Stimulated activated CD4-positive, alpha-beta T cell treated with anti-CD3 and anti-CD28 coated beads, Interleukin-1b, Interleukin-23, amount 100 ng/mL, for 1 hour (primary cell): ENCODE data around the gene ARHGAP5.

Experiments
- DNase-seq, 2 donors: peaks; one replicate each; pipeline ENCODE4 v3.0.0-alpha.2; 2020; ENCODE audit warnings: low read depth in 2 of 2

ARHGAP5 gene

GRCh38 chr14:32077081-32078022, at the start of gene ARHGAP5:
Gene ARHGAP5 (plus strand): TSS chr14:32077304. CDS start chr14:32090670, 13,366 bp downstream.
- DNase-seq = no peak

- no peak for DNase-seq
These were observed 48.5 kb upstream of the ARHGAP5 start for GRCh38 chr14:32028599-32028998.

- no peak for DNase-seq
These were observed 43.6 kb upstream of the ARHGAP5 start for GRCh38 chr14:32033543-32033942.

DNA sequence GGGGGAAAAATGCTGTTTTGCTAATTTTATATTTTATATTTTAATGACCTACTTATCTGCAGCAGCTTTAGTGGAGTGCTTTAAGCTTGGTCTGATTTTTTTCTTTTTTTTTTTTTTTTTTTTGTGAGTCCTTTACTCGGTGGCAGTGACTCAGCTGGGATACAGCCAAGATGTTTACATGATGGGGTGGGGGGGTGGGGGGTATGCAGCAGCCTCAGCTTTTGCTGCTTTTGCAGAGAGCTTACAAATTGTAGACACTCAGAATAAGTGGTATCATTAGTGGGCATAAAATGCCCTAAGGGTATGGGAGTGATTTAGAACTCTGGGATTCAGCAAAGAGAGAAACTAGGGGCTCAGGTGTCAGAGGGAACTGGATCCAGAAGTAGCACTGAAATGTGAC, 38.2 kb upstream of the ARHGAP5 start:
- DNase-seq = no peak

DNA sequence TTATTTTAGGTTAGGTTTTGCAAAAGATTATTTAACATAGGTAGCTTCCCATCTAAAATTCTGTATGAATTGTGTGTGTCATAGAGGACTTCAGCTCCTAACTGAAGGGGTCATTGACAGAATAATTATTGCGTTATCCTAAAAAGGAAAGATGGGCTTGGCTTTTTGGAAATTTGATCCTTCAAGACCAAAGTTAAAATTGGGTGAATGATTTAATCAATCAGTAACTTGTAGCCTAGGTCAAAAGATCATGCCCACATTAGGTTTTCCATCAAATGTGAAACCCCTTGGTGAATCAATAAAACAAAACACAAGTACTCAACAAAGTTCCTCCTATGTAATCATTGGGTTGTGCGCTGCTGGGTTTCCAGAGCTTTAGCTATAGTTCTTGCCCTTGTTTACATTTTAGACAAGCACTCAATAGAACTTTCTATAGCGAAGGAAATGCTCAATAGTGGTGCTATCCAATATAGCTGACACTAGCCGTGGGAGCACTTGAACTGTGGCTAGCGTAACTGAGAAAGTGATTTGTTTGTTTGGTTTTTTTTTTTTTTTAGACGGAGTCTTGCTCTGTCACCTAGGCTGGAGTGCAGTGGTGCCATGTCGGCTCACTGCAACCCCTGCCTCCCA, 37.6 kb upstream of the ARHGAP5 start:
- DNase-seq = no peak

DNA sequence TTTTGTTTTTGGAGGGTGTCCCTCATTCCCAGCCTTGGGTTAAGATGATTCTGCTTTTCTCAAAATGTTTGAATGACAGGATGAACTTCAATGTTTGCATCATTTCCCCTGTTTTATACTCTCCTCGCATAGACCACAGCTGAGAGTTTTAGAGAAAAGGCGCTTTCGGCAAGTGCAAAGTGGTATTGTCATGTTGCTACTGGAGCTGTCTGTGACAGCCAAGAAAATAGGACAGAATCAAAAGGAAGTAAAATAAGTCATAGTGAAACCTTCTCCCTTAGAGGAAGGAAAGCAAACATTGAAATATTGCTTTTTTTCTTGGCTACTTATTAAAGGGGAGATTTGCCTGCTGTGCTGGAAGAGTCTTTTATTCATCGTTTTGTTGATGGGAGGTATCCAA, 33.5 kb upstream of the ARHGAP5 start:
- DNase-seq = no peak

DNA sequence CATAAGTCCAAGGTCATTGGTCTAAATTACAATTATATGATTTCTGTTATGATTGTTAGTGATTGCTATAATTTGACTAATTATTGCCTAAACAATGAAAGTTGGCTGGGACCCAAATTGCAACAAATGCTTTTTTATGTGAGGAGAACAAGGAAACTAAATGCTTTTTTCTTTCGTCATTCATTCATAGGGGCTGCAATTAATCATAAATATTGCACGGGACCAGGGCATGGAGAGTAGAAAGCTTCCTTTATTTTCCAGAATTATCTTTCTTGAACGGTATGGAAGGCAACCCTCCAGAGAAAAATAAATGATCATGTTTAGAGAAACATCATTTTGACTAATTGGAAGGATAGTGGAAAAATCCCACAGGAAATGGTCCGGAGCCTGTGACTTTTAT, 32.6 kb upstream of the ARHGAP5 start:
- no peak for DNase-seq

- DNase-seq = no peak
These were observed 29.3 kb upstream of the ARHGAP5 start for GRCh38 chr14:32047791-32048190.

GRCh38 chr14:32049361-32050088, 27.6 kb upstream of the ARHGAP5 start:
- DNase-seq = no peak

DNA sequence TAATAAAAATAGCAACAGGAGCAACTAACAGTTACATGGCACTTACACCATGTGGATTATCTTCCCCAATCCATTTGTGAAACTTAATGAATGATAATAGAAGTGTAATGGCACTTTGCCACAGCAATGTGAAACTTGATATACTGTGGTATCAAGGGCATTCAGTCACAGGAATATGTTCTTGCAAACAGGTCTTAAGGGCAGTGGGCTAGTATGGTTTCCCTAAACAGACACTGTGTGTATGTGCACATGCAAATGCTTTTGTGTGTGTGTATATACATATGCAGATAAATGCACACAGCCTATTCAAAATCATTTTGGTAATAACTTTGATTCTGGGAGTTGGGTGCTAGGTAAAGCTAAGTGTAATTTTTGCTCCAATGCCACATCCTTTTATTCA, 26.2 kb upstream of the ARHGAP5 start:
- no peak for DNase-seq

GRCh38 chr14:32054536-32054935, 22.6 kb upstream of the ARHGAP5 start:
- no peak for DNase-seq

- no peak for DNase-seq
These were observed 21.9 kb upstream of the ARHGAP5 start for GRCh38 chr14:32055175-32055574.

DNA sequence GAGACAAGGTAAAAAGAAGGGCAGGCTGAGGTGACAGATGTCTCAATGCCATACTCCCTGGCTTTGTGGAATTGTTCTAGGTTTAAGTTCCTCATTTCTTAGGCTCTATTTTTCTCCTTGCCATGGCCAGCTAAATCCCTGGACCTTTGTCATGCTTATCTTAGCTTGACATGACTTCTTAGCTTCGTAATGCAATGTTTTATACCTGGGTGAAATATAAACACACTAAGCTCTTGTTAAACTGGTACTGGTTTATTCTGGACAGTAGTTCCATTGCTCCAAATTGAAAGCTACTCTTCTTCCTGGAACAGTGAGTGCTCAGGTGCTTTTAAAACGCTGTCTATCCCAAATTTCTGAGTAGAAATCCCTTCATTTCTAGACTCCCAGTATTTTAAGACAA, 17.4 kb upstream of the ARHGAP5 start:
- DNase-seq = no peak

DNA sequence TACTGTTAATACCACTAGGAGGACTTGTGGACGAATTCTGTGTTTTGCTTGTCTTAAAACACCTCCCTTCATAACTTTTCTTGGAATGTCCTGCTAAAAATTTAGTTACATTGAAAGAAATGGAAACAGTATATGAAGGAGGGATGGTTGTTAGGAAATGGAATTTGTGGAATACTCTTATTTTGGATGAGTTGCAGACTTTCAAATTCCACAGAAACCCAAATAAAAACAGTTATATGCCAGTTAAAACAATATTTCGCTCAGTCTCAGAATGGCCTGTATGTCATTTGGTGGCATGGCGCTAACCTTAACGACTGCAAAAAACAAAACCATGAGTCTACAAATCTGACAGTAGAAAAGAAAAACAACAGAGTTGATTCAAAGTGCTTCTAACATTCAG, 12.2 kb upstream of the ARHGAP5 start:
- DNase-seq = no peak

GRCh38 chr14:32068708-32069107, 8.4 kb upstream of the ARHGAP5 start:
- no peak for DNase-seq

DNA sequence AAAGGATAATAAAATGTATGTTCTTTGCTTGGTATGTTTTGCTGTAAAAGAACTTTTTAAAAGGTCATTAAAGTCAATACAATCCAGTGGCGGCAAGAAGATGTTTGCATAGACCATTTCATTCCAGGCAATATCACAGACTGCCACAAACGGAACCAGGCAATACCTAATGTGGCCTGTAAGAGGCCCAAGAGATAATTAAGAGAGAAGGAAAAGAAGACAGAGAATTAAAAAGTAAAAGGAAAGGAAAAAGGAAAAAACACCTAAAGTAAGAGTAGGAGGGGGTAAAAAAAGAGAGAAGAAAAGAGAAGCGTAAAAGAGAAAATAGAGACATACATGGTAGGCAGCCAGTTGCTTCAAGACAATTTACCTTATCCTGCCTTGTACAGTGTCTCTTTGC, 6.8 kb upstream of the ARHGAP5 start:
- DNase-seq = no peak

GRCh38 chr14:32072676-32073075, 4.4 kb upstream of the ARHGAP5 start:
- DNase-seq = no peak

- DNase-seq = no peak
These were observed 3.4 kb upstream of the ARHGAP5 start for GRCh38 chr14:32073537-32074189.

DNA sequence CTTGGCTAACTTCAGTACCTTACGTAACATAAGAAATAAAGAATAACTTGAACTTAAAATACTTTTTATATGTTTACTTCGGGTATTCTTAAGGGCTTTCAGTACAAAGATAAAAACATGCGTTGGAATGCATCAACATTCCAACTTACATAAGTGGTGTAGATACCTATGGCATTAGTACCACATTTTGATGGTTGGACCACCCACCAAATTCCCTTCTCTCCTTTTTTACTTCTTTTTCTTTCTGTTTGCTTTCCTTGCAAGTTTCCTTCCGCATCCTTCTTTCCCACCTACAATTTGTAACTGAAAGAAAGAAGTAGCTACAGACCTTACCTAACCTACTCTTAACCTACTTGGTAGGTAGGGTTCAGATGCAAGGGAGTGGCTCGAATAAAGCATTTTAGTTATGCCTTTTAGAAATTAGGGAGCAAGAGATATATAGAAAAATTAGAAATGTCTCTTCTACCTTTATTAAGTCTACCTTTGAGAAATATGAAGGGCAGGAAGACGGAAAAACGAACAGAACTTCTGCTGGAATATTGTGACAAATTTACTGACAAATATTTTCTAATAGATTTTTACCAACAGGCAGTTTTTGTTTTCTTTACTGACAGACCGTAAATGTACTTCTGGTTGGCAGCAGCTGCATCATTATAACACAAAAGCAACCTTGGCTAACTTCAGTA, 2.1 kb upstream of the ARHGAP5 start:
- DNase-seq = no peak

DNA sequence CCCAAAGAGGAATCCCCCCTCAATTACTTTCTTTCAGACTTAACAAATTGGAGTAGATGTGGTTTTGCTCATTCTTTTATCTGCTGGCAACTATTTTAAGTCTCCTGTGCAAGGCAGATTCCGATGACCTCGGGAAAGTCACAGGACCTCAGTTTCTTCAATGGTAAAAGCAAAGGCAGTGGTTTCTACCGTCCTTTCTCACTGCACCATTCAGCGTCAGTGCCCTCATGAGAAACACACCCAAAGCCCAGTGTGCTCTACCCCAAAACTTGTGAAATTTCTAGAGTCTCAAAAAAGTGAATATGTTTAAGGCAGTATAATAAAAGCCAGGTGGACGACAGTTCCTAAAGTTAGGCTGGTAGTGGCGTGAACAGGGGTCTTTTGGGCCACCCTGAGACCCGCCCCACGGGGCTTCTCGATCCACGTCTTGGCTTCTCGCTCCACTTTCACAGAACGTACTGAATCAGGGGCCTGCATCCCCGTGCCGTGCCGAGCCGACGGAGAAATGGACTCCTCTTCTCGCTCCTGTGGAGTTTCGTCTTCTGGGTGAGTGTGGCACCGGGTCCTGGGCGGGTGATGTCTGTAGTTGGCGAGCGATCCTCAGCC, 1.3 kb upstream of the ARHGAP5 start:
- DNase-seq = no peak
